ENCODE data around the gene ZNF777. TPM values are rescaled to one million over a fixed set of nuclear protein-coding genes. Genes with fewer than 3 reads are reported as not detected.

The ZNF777 gene
- total RNA-seq, 1 experiment from 2014 or later: 15.6 TPM

DNA sequence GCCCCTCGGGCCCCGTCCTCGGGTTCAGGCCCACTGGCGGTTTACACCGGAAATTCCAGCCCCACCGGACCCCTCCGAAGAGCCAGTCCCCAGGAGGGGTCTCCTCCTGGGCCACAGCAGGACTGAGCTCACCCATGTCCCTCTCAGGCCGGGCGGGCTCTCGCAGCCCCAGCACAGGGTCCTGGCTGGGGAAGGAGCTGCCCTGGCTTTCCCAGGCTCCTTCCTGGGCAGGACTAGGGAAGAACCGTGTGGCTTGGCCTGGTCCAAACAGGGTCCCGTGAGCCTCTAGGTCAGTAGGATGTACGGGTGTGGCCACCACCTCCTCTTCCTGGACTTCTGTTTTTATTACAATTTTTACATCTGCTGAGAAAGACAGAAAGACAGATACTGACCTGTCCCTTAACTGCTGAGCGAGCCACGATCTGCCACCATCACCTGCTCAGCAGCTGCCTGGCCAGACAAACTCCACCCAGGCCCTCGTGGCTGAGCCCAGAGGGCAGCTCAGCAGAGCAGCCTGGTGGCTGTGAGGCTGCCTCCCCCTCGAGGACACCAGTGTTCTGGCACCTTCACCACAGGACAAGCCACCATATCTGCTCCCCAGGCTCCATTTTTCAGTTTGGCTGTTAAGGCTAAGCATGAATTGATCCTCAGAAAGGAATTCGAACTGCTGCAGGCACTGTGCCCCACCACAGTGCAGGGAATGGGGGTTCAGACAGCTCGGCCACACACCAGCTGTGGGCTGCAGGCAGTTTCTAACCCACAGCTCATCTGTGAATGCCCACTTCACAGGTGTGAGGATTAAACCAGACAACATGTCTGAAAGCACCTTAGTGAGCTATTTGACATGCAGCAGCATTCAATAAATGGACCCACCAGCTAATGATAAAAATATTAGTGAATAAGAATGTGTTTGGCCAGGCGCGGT, 14.5 kb upstream of the ZNF777 start:
- no peaks in the 10 kb centered on the region for H3K27me3 ChIP-seq (ENCODE audit: insufficient read depth, low read length)
- H2BK12ac ChIP-seq (ENCODE audit: insufficient read length, low read depth, low read length): no peak overlapping the region
- H3K9ac ChIP-seq (ENCODE audit: extremely low read depth, insufficient read length, low read length): no peak overlapping the region
- no peak overlapping the region for H3K4me3 Mint-ChIP-seq
- H2AFZ ChIP-seq (ENCODE audit: low read length): no peak overlapping the region
- H3K14ac ChIP-seq (ENCODE audit: insufficient read depth, low read length): no peak overlapping the region; the same call in 1 of the 2 replicates
- DNase-seq: no peak
- no peaks in the 10 kb centered on the region; the same call in 1 of the 2 replicates for H3K4me1 ChIP-seq (ENCODE audit: insufficient read depth, low read length)
- H2BK5ac ChIP-seq (ENCODE audit: insufficient read length, low read length): no peak overlapping the region
- no peak overlapping the region for H2AK5ac ChIP-seq (ENCODE audit: insufficient read length, low read length)
- H2BK120ac ChIP-seq (ENCODE audit: low read depth, low read length, poor library complexity, severe bottlenecking): no peak overlapping the region
- H3K23ac ChIP-seq (ENCODE audit: insufficient read length, low read depth, low read length): no peak overlapping the region
- TF ChIP-seq, protein P1, sequence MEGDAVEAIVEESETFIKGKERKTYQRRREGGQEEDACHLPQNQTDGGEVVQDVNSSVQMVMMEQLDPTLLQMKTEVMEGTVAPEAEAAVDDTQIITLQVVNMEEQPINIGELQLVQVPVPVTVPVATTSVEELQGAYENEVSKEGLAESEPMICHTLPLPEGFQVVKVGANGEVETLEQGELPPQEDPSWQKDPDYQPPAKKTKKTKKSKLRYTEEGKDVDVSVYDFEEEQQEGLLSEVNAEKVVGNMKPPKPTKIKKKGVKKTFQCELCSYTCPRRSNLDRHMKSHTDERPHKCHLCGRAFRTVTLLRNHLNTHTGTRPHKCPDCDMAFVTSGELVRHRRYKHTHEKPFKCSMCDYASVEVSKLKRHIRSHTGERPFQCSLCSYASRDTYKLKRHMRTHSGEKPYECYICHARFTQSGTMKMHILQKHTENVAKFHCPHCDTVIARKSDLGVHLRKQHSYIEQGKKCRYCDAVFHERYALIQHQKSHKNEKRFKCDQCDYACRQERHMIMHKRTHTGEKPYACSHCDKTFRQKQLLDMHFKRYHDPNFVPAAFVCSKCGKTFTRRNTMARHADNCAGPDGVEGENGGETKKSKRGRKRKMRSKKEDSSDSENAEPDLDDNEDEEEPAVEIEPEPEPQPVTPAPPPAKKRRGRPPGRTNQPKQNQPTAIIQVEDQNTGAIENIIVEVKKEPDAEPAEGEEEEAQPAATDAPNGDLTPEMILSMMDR (conservative IDR thresholded peaks at IDR 0.05): no peak
- H3K27ac ChIP-seq (ENCODE audit: insufficient read length, low read depth, low read length): no peak overlapping the region
- H3K79me2 ChIP-seq (ENCODE audit: insufficient read depth, low read length): no peaks in the 10 kb centered on the region
- H2BK20ac ChIP-seq (ENCODE audit: low read depth, low read length, poor library complexity, severe bottlenecking): no peak overlapping the region
- H3K4me1 Mint-ChIP-seq: peaks cover 10 to 12% of the 10 kb centered on the region in 2 experiments
- H3K4ac ChIP-seq (ENCODE audit: low read depth, low read length): no peak overlapping the region
- H4K20me1 ChIP-seq (ENCODE audit: control insufficient read depth, insufficient read depth, insufficient read length): no peaks in the 10 kb centered on the region
- no peak overlapping the region for H4K8ac ChIP-seq (replicated peaks; ENCODE audit: insufficient read length, low read depth, low read length)
- no peak overlapping the region for H4K91ac ChIP-seq (ENCODE audit: insufficient read length, low read depth, low read length)
- peaks cover 62 to 88% (median 80%) of the 10 kb centered on the region in 3 experiments for H3K36me3 Mint-ChIP-seq (ENCODE audit: insufficient read depth in 1 of 3, low read depth in 3 of 3)
- H3K18ac ChIP-seq (ENCODE audit: insufficient read length, low read depth, low read length): no peak overlapping the region
- no peak overlapping the region for H3K27ac Mint-ChIP-seq
- no peaks in the 10 kb centered on the region for H3K23me2 ChIP-seq (ENCODE audit: insufficient read length, low read depth, low read length, poor library complexity, severe bottlenecking)
- H3K27me3 Mint-ChIP-seq (ENCODE audit: low read depth): peaks cover 2% of the 10 kb centered on the region
- H3K56ac ChIP-seq (ENCODE audit: insufficient read length, low read depth, low read length): no peak overlapping the region
- no peak overlapping the region for H4K5ac ChIP-seq (ENCODE audit: insufficient read length, low read depth, low read length)
- WGBS (ENCODE audit: extremely low coverage, insufficient read length, low lambda C conversion rate): no CpG with 5 or more reads among the region's 21 CpGs
- H2BK15ac ChIP-seq (ENCODE audit: low read depth, low read length): no peak overlapping the region
- H3K9me3 ChIP-seq (ENCODE audit: control insufficient read depth, low read depth, low read length): no peaks in the 10 kb centered on the region
- no peak overlapping the region for H3T11ph ChIP-seq (ENCODE audit: low read length)
- no peaks in the 10 kb centered on the region for H3K79me1 ChIP-seq (ENCODE audit: insufficient read depth, low read depth, low read length, poor library complexity, severe bottlenecking)
- no peak overlapping the region for H3K4me2 ChIP-seq (ENCODE audit: insufficient read depth, insufficient read length, low read length)
- H3K9me3 Mint-ChIP-seq: peaks cover 24 to 34% of the 10 kb centered on the region in 2 experiments

Data from H9 (cell line).